Measurements from ENCODE around the gene DYNLT3.

Gene DYNLT3

GRCh38 chrX:37846934-37847732 is at the start of gene DYNLT3:
Gene DYNLT3 (minus strand): TSS chrX:37847571. CDS start chrX:37847510, 61 bp downstream.
- DNase-seq (ENCODE audit: low read depth) = peak; percentile 36

GRCh38 chrX:37896511-37896890 is 49.1 kb upstream of the DYNLT3 start:
- no peak for DNase-seq (ENCODE audit: low read depth)

GRCh38 chrX:37895795-37896510 is 48.6 kb upstream of the DYNLT3 start:
- no peak for DNase-seq (ENCODE audit: low read depth)

- DNase-seq (ENCODE audit: low read depth) = no peak
Measured at GRCh38 chrX:37894725-37895124, 47.4 kb upstream of the DYNLT3 start.

GRCh38 chrX:37888010-37888409 is 40.6 kb upstream of the DYNLT3 start:
- no peak for DNase-seq (ENCODE audit: low read depth)

- no peak for DNase-seq (ENCODE audit: low read depth)
Measured at GRCh38 chrX:37887347-37887746, 40.0 kb upstream of the DYNLT3 start.

- DNase-seq (ENCODE audit: low read depth) = no peak
Measured at GRCh38 chrX:37883196-37883595, 35.8 kb upstream of the DYNLT3 start.

- DNase-seq (ENCODE audit: low read depth) = no peak
Measured at GRCh38 chrX:37879692-37880091, 32.3 kb upstream of the DYNLT3 start.

GRCh38 chrX:37876716-37877115 is 29.3 kb upstream of the DYNLT3 start:
- no peak for DNase-seq (ENCODE audit: low read depth)

- no peak for DNase-seq (ENCODE audit: low read depth)
Measured at GRCh38 chrX:37875675-37876074, 28.3 kb upstream of the DYNLT3 start.

GRCh38 chrX:37873220-37873619 is 25.8 kb upstream of the DYNLT3 start:
- no peak for DNase-seq (ENCODE audit: low read depth)

GRCh38 chrX:37872303-37872655 is 24.9 kb upstream of the DYNLT3 start:
- DNase-seq (ENCODE audit: low read depth) = no peak

- peak; percentile 56 for DNase-seq (ENCODE audit: low read depth)
Measured at GRCh38 chrX:37871626-37872302, 24.4 kb upstream of the DYNLT3 start.

GRCh38 chrX:37867536-37868153 is 20.3 kb upstream of the DYNLT3 start:
- DNase-seq (ENCODE audit: low read depth) = no peak

- no peak for DNase-seq (ENCODE audit: low read depth)
Measured at GRCh38 chrX:37863728-37864127, 16.4 kb upstream of the DYNLT3 start.

GRCh38 chrX:37862851-37863250 is 15.5 kb upstream of the DYNLT3 start:
- DNase-seq (ENCODE audit: low read depth) = no peak

GRCh38 chrX:37860721-37861120 is 13.3 kb upstream of the DYNLT3 start:
- no peak for DNase-seq (ENCODE audit: low read depth)

GRCh38 chrX:37854748-37855147 is 7.4 kb upstream of the DYNLT3 start:
- no peak for DNase-seq (ENCODE audit: low read depth)

- DNase-seq (ENCODE audit: low read depth) = no peak
Measured at GRCh38 chrX:37854148-37854547, 6.8 kb upstream of the DYNLT3 start.

- DNase-seq (ENCODE audit: low read depth) = no peak
Measured at GRCh38 chrX:37847733-37848197, 394 bp upstream of the DYNLT3 start.

GRCh38 chrX:37846558-37846933 is 825 bp downstream of the DYNLT3 start:
- no peak for DNase-seq (ENCODE audit: low read depth)

- DNase-seq (ENCODE audit: low read depth) = no peak
Measured at GRCh38 chrX:37846141-37846540, 1.2 kb downstream of the DYNLT3 start.

GRCh38 chrX:37844622-37845021 is 2.7 kb downstream of the DYNLT3 start:
- DNase-seq (ENCODE audit: low read depth) = no peak

Data from HS-27A (cell line).